Vagina (tissue), 2 donors: Measurements from ENCODE around the gene AAMDC. TPM values are rescaled to one million over a fixed set of nuclear protein-coding genes. Genes with fewer than 3 reads are reported as not detected.
A peak's percentile ranks its signal among the peaks of the same experiment; 100 is the strongest.
"Not testable (repeated sequence)": the region's sequence is repeated elsewhere in the genome, so short reads cannot be mapped to it uniquely, and the experiment has no call there.

Experiments used
- DNase-seq, 2 donors: peaks; one replicate each; pipeline ENCODE4 v3.0.0-alpha.2; 2017; ENCODE audit errors: extremely low spot score in 2 of 2
- H3K27ac ChIP-seq: fragments of 200-600 bp; sonication (generic); one replicate; pipeline ENCODE4 v1.5.1; 2019
- H3K27me3 ChIP-seq: fragments of 200-600 bp; sonication (generic); one replicate; pipeline ENCODE4 v1.5.1; 2019
- H3K36me3 ChIP-seq, 2 donors: fragments of 200-600 bp; sonication (generic); one replicate each; pipeline ENCODE4 v1.5.1; 2017 to 2019
- H3K4me1 ChIP-seq: fragments of 200-600 bp; sonication (generic); one replicate; pipeline ENCODE4 v1.5.1; 2019
- H3K4me3 ChIP-seq, 2 donors: fragments of 200-600 bp; sonication (generic); 1 replicate in 1 of 2; 2 replicates in 1 of 2; pipeline ENCODE4 v1.5.1; 2016 to 2019
- H3K9me3 ChIP-seq: fragments of 200-600 bp; sonication (generic); one replicate; pipeline ENCODE4 v1.5.1; 2019
- POLR2A ChIP-seq, 2 donors: fragments of 450-650 bp; IDR thresholded peaks; one replicate each; pipeline ENCODE4 v1.6.1; 2017; ENCODE audit warnings: antibody characterized with exemption in 2 of 2, mild to moderate bottlenecking in 2 of 2, moderate library complexity in 2 of 2
- POLR2AphosphoS5 ChIP-seq, 2 donors: sonication (generic); formaldehyde crosslinking; IDR thresholded peaks; one replicate each; pipeline ENCODE4 v1.9.0; 2017; ENCODE audit warnings: antibody characterized with exemption in 2 of 2, mild to moderate bottlenecking in 2 of 2, low read depth in 1 of 2; ENCODE audit not compliant: insufficient read depth in 1 of 2
- intact Hi-C: fragments of 100-400 bp; cut with DNase I; formaldehyde crosslinking; loops from one replicate; pipeline ENCODE4 v1.15.1; 2023
- total RNA-seq: library from RNA; depleted of rRNA; stranded (reverse); fragments of >200 nt; gene quantifications from one replicate; pipeline ENCODE4 v1.2.3, GENCODE V29; 2016
- TF ChIP-seq, protein P1 (sequence below), 3 experiments: fragments of 450-650 bp in 2 of 3; fragments of 200-600 bp in 1 of 3; sonication (generic) in 1 of 3; IDR thresholded peaks; one replicate each; pipeline ENCODE4 v1.5.1; 2017 to 2019; ENCODE audit warnings: antibody characterized with exemption in 3 of 3, mild to moderate bottlenecking in 2 of 3, moderate library complexity in 2 of 3

AAMDC gene
- total RNA-seq, 1 donor from 2014 or later: 18.2 TPM

- intact Hi-C loops: no loop called here
- Histone ChIP-seq H3K27me3 (no peaks in the 10 kb centered on the region), H3K9me3 (no peaks in the 10 kb centered on the region), H3K27ac (peak overlapping the region; percentile 98), H3K4me3 (peak overlapping the region; percentile 71 to 86), H3K4me1 (peaks cover 52% of the 10 kb centered on the region), H3K36me3 (no peaks in the 10 kb centered on the region)
- TF ChIP-seq POLR2AphosphoS5 (IDR thresholded peaks at IDR 0.05; ENCODE audit: insufficient read depth in 1 of 2, low read depth in 1 of 2) (peak; percentile 67 to 70), POLR2A (IDR thresholded peaks at IDR 0.05) (no peak)
- TF ChIP-seq, protein P1, sequence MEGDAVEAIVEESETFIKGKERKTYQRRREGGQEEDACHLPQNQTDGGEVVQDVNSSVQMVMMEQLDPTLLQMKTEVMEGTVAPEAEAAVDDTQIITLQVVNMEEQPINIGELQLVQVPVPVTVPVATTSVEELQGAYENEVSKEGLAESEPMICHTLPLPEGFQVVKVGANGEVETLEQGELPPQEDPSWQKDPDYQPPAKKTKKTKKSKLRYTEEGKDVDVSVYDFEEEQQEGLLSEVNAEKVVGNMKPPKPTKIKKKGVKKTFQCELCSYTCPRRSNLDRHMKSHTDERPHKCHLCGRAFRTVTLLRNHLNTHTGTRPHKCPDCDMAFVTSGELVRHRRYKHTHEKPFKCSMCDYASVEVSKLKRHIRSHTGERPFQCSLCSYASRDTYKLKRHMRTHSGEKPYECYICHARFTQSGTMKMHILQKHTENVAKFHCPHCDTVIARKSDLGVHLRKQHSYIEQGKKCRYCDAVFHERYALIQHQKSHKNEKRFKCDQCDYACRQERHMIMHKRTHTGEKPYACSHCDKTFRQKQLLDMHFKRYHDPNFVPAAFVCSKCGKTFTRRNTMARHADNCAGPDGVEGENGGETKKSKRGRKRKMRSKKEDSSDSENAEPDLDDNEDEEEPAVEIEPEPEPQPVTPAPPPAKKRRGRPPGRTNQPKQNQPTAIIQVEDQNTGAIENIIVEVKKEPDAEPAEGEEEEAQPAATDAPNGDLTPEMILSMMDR (IDR thresholded peaks at IDR 0.05): peak in 1 of 3 experiments; percentile 10
- DNase-seq: peak in 1 of 2 donors; percentile 91
Measured at GRCh38 chr11:77819411-77819920, 1.5 kb upstream of the AAMDC start.

DNA sequence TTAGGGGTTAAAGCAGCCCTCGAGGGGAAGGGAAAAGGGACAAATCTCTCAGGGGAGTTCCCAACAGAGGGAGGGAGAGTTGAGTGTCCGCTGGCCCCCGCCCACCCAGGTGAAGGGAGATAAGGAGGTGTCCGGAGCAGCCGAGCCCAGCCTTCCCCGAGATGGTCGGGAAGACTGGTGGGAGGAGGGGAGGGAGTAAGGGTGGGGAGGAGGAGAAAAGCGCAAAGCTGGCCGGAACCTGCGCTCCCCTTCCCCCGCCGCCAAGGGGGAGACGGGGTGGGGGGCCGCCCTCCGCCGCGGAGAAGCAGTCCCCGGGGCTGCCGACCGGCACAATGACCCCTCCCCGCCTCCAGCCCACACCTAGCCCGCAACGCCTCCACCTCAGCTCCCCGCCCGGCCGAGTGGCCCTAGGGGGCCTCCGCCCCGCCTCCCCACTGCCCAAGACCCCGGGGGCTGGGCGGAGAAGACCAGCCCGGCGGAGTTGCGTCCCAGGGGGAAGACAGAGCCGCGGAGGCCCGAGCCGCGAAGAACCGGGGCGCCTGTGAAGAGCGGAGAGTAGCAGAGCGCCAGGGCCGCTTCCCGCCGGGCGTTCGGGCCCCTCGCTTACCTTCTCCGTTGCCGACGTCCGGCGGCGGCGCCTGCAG lies 901 bp upstream of the AAMDC start:
- intact Hi-C loops: no loop called here
- no peak for DNase-seq
- Histone ChIP-seq H3K4me3 (peak overlapping the region; percentile 71 to 86), H3K27ac (peak overlapping the region; percentile 98), H3K9me3 (no peaks in the 10 kb centered on the region), H3K36me3 (no peaks in the 10 kb centered on the region), H3K27me3 (no peaks in the 10 kb centered on the region), H3K4me1 (peaks cover 52% of the 10 kb centered on the region)
- TF ChIP-seq POLR2AphosphoS5 (IDR thresholded peaks at IDR 0.05; ENCODE audit: insufficient read depth in 1 of 2, low read depth in 1 of 2): no peak
- no peak for TF ChIP-seq POLR2A (IDR thresholded peaks at IDR 0.05)
- TF ChIP-seq, protein P1 (IDR thresholded peaks at IDR 0.05): no peak

- intact Hi-C loops: no loop called here
- Histone ChIP-seq H3K36me3 (no peaks in the 10 kb centered on the region), H3K27me3 (no peaks in the 10 kb centered on the region), H3K9me3 (no peaks in the 10 kb centered on the region), H3K27ac (peak overlapping the region; percentile 86), H3K4me3 (peak overlapping the region; percentile 71 to 86), H3K4me1 (peaks cover 52% of the 10 kb centered on the region)
- peak in 1 of 2 donors; percentile 89 for DNase-seq
- TF ChIP-seq POLR2A (IDR thresholded peaks at IDR 0.05) (no peak), POLR2AphosphoS5 (IDR thresholded peaks at IDR 0.05; ENCODE audit: insufficient read depth in 1 of 2, low read depth in 1 of 2) (no peak)
- TF ChIP-seq, protein P1 (IDR thresholded peaks at IDR 0.05): no peak
Measured at GRCh38 chr11:77821349-77821851, 456 bp downstream of the AAMDC start.

- H3K36me3 ChIP-seq, DNase-seq, intact Hi-C loops, H3K27me3 ChIP-seq, H3K9me3 ChIP-seq: not testable (repeated sequence)
- H3K4me3 ChIP-seq: peak overlapping the region; percentile 71 to 86
- H3K4me1 ChIP-seq: peaks cover 49% of the 10 kb centered on the region
- peak overlapping the region; percentile 86 for H3K27ac ChIP-seq
Measured at GRCh38 chr11:77822126-77822525, 1.2 kb downstream of the AAMDC start.

- TF ChIP-seq POLR2A (IDR thresholded peaks at IDR 0.05): no peak
- no peak for TF ChIP-seq POLR2AphosphoS5 (IDR thresholded peaks at IDR 0.05; ENCODE audit: insufficient read depth in 1 of 2, low read depth in 1 of 2)
- TF ChIP-seq, protein P1 (IDR thresholded peaks at IDR 0.05): no peak
- no peak for DNase-seq
- H3K4me3 ChIP-seq: no peak overlapping the region
- peaks cover 32% of the 10 kb centered on the region for H3K4me1 ChIP-seq
- no peaks in the 10 kb centered on the region for H3K36me3 ChIP-seq
- peak overlapping the region; percentile 28 for H3K27ac ChIP-seq
- no peaks in the 10 kb centered on the region for H3K27me3 ChIP-seq
- no peaks in the 10 kb centered on the region for H3K9me3 ChIP-seq
- intact Hi-C loops: no loop called here
Measured at GRCh38 chr11:77823775-77824174, 2.8 kb downstream of the AAMDC start.
